ENCODE data around the gene OR10H1.

OR10H1 gene

DNA sequence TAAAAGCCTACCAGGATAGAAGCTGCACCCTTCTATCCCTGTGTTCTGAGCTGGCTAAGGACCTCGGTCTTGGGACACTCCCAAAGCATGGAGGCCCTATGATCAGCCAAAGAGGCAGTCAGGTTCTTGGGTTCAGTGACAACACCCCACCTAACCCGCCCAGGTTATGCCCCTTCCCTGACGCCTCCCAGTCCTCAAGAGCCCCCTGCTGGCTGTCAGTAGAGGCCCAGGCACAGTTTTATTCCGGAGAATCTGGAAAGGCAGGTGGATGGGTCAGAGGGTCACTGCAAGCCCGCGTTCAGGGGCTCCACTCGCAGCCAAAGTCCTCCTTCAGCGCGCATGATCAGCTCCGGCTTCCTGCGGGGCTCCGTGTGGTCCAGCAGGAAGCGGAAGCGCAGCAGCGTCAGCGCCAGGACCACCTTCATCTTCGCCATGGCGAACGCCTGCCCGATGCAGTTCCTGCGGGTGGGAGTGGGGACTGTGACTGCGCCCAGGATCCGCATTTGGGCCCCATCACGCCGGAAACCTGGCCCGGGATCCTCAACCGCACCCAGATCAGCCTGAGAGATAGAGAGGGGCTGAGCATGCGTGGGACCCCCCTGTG lies 55.4 kb downstream of the OR10H1 start:
- DNase-seq, result peak; percentile 9

DNA sequence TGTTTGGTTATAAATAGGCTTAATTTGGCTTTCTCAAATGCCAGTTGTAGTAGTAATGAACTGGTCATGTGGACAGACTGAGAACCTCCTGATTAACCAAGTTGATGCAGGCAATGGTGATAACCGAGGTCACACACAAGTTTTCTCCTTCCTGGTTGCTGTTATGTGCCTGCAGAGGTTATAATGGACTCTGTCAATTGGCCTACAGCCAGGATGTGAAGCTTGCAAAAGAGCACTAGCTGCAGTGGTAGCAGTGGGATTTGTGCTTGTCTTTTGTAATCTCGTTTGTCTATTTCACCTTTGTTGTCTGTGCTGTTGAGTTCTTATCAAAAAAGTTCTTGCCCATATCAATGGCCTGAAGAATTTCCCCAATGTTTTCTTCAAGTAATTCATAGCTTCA lies 57.1 kb downstream of the OR10H1 start:
- no peak for DNase-seq

Data from activated CD4-positive, alpha-beta T cell treated with anti-CD3 and anti-CD28 coated beads for 48 hours (primary cell).